IMR-90 (cell line): ENCODE measurements around the gene FOXP1. TPM values are rescaled to one million over a fixed set of nuclear protein-coding genes. Genes with fewer than 3 reads are reported as not detected.
A peak's percentile ranks its signal among the peaks of the same experiment; 100 is the strongest.

Experiments used
- ATAC-seq: fragments of 200-7000 bp; cut with Tn5 transposase; 2 replicates; pipeline ENCODE4 v1.9.1; 2020; ENCODE audit warnings: low read depth, mild to moderate bottlenecking, moderate library complexity
- BruUV-seq: library from RNA; stranded (reverse); fragments of 400-500 nt; replicated peaks from 2 replicates; lab custom pipeline; 2021; lab: Mats Ljungman, UMichigan
- CTCF ChIA-PET: fragments of 300-600 bp; formaldehyde crosslinking; extraction: SDS; loops from one replicate; lab custom pipeline; 2021; ENCODE audit warnings: antibody characterized with exemption; lab: Yijun Ruan, JAX
- POLR2A ChIA-PET: fragments of 300-600 bp; sonication (Branson Sonifier 250); formaldehyde crosslinking; loops from one replicate; lab custom pipeline; 2022; ENCODE audit warnings: antibody characterized with exemption; ENCODE audit not compliant: unreplicated experiment; lab: Charles Lee
- DNase-seq: peaks from one replicate; pipeline ENCODE4 v3.0.0; 2013
- H2AFZ ChIP-seq: replicated peaks from 2 replicates; pipeline ENCODE3; 2013; ENCODE audit warnings: low read length, mild to moderate bottlenecking; ENCODE audit not compliant: poor library complexity
- H2AK5ac ChIP-seq: 2 replicates; pipeline ENCODE4 v1.6.1; 2013; ENCODE audit warnings: low read depth, low read length, inconsistent platforms
- H2AK9ac ChIP-seq: replicated peaks from 2 replicates; pipeline ENCODE3; 2013; ENCODE audit warnings: mild to moderate bottlenecking, low read depth, low read length, moderate library complexity; ENCODE audit not compliant: poor library complexity
- H2BK120ac ChIP-seq: 2 replicates; pipeline ENCODE4 v1.6.1; 2013; ENCODE audit warnings: low read depth, low read length, inconsistent platforms
- H2BK15ac ChIP-seq: 3 replicates; pipeline ENCODE4 v1.6.1; 2013; ENCODE audit warnings: low read depth, low read length, inconsistent platforms
- H2BK20ac ChIP-seq: 2 replicates; pipeline ENCODE4 v1.6.1; 2013; ENCODE audit warnings: low read depth, mild to moderate bottlenecking, inconsistent platforms, low read length, moderate library complexity
- H2BK5ac ChIP-seq: 2 replicates; pipeline ENCODE4 v1.6.1; 2013; ENCODE audit warnings: mild to moderate bottlenecking, low read depth, low read length, inconsistent platforms; ENCODE audit not compliant: poor library complexity, severe bottlenecking
- H3K14ac ChIP-seq: replicated peaks from 2 replicates; pipeline ENCODE4 v1.6.1; 2013; ENCODE audit warnings: low read depth, low read length, inconsistent platforms
- H3K18ac ChIP-seq: 2 replicates; pipeline ENCODE4 v1.6.1; 2013; ENCODE audit warnings: low read depth, low read length, control low read depth
- H3K23ac ChIP-seq: 2 replicates; pipeline ENCODE4 v1.6.1; 2013; ENCODE audit warnings: low read depth, low read length, inconsistent platforms
- H3K27ac ChIP-seq: 2 replicates; pipeline ENCODE4 v1.5.1; 2013; ENCODE audit warnings: mild to moderate bottlenecking, control low read depth, low read length; ENCODE audit not compliant: insufficient read depth
- H3K27me3 ChIP-seq: 2 replicates; pipeline ENCODE4 v1.6.1; 2013; ENCODE audit warnings: low read length; ENCODE audit not compliant: control insufficient read depth, insufficient read depth
- H3K36me3 ChIP-seq: 2 replicates; pipeline ENCODE4 v1.6.1; 2013; ENCODE audit warnings: low read length, mixed read lengths; ENCODE audit not compliant: control insufficient read depth, insufficient read depth
- H3K4ac ChIP-seq: 2 replicates; pipeline ENCODE4 v1.6.1; 2013; ENCODE audit warnings: low read depth, low read length, inconsistent platforms
- H3K4me1 ChIP-seq: 2 replicates; pipeline ENCODE4 v1.6.1; 2013; ENCODE audit warnings: low read length, mixed read lengths; ENCODE audit not compliant: control insufficient read depth, insufficient read depth
- H3K4me2 ChIP-seq: 2 replicates; pipeline ENCODE4 v1.6.1; 2013; ENCODE audit warnings: low read depth, mild to moderate bottlenecking, control low read depth, low read length, moderate library complexity
- H3K4me3 ChIP-seq: 2 replicates; pipeline ENCODE4 v1.5.1; 2013; ENCODE audit warnings: low read depth, mild to moderate bottlenecking, control low read depth, low read length, moderate library complexity; ENCODE audit not compliant: insufficient read depth
- H3K56ac ChIP-seq: 2 replicates; pipeline ENCODE4 v1.6.1; 2013; ENCODE audit warnings: low read length, inconsistent platforms; ENCODE audit not compliant: insufficient read depth; ENCODE audit errors: extremely low read depth
- H3K79me1 ChIP-seq, 2 experiments: 2 replicates each; pipeline ENCODE4 v1.6.1; 2013; ENCODE audit warnings: low read length in 2 of 2, inconsistent platforms in 1 of 2, low read depth in 1 of 2
- H3K9ac ChIP-seq: 2 replicates; pipeline ENCODE4 v1.6.1; 2013; ENCODE audit warnings: low read depth, low read length, control low read depth
- H3K9me1 ChIP-seq: 2 replicates; pipeline ENCODE4 v1.6.1; 2013; ENCODE audit warnings: low read length, inconsistent platforms; ENCODE audit not compliant: insufficient read depth
- H3K9me3 ChIP-seq: 2 replicates; pipeline ENCODE4 v1.6.1; 2013; ENCODE audit warnings: low read length; ENCODE audit not compliant: control insufficient read depth, insufficient read depth
- H4K20me1 ChIP-seq: 2 replicates; pipeline ENCODE4 v1.6.1; 2013; ENCODE audit warnings: low read length, inconsistent platforms; ENCODE audit not compliant: insufficient read depth
- H4K5ac ChIP-seq: 2 replicates; pipeline ENCODE4 v1.6.1; 2013; ENCODE audit warnings: mild to moderate bottlenecking, low read depth, low read length, control low read depth
- H4K8ac ChIP-seq, 2 experiments: 2 replicates each; pipeline ENCODE4 v1.6.1; 2013; ENCODE audit warnings: low read depth in 2 of 2, low read length in 2 of 2, control low read depth in 1 of 2, inconsistent platforms in 1 of 2
- H4K91ac ChIP-seq: 2 replicates; pipeline ENCODE4 v1.6.1; 2013; ENCODE audit warnings: low read depth, low read length, inconsistent platforms; ENCODE audit not compliant: insufficient read depth
- CEBPB ChIP-seq: IDR thresholded peaks from 2 replicates; pipeline ENCODE4 v1.6.1; 2012; ENCODE audit warnings: low read depth, low read length, improper control_type of control experiment
- CHD1 ChIP-seq: IDR thresholded peaks from 2 replicates; pipeline ENCODE4 v1.6.1; 2012; ENCODE audit warnings: low read depth, low read length, improper control_type of control experiment
- FOS ChIP-seq: fragments of 150-350 bp; IDR thresholded peaks from 2 replicates; pipeline ENCODE4 v1.6.1; 2016; ENCODE audit warnings: low read depth, low read length
- MAZ ChIP-seq: IDR thresholded peaks from 2 replicates; pipeline ENCODE4 v1.6.1; 2012; ENCODE audit warnings: low read depth, mild to moderate bottlenecking, low read length, improper control_type of control experiment, moderate library complexity, borderline replicate concordance
- whole genome bisulfite sequencing, 2 experiments: methylation state at CpG; one replicate each; pipeline versions ENCODE4 v1.1.5 to v1.1.7; 2013; ENCODE audit warnings: missing lambda C conversion rate in 2 of 2; ENCODE audit not compliant: insufficient read length in 1 of 2; ENCODE audit errors: extremely low coverage in 2 of 2; 5-methylcytosine and 5-hydroxymethylcytosine counted together
- dilution Hi-C: fragments of 300-500 bp; cut with HindIII; formaldehyde crosslinking; loops from one replicate; pipeline ENCODE4 v1.14.3; 2018; ENCODE audit warnings: low sequenced_read_pairs; ENCODE audit not compliant: unreplicated experiment
- in situ Hi-C: fragments of 300-500 bp; cut with MboI; formaldehyde crosslinking; loops from 3 replicates; pipeline ENCODE4 v1.14.3; 2019; ENCODE audit warnings: low sequenced_read_pairs, inconsistent platforms, mixed read lengths
- intact Hi-C: fragments of 100-400 bp; cut with micrococcal nuclease; formaldehyde crosslinking; loops from 2 replicates; pipeline ENCODE4 v1.10.0; 2022
- polyA plus RNA-seq, 3 experiments: library from polyadenylated mRNA; depleted of rRNA; stranded (reverse); fragments of >200 nt; gene quantifications; 2 replicates each; pipeline ENCODE4 v1.2.3, GENCODE V29; 2012; ENCODE audit warnings: low replicate concordance in 1 of 3
- total RNA-seq: library from RNA; depleted of rRNA; stranded (reverse); fragments of >200 nt; gene quantifications from 2 replicates; pipeline ENCODE4 v1.2.3, GENCODE V29; 2012

Gene FOXP1
- total and polyA plus RNA-seq, 2 of the 4 experiments (the other 2 are of a cell fraction), result 37.0 to 132 TPM

DNA sequence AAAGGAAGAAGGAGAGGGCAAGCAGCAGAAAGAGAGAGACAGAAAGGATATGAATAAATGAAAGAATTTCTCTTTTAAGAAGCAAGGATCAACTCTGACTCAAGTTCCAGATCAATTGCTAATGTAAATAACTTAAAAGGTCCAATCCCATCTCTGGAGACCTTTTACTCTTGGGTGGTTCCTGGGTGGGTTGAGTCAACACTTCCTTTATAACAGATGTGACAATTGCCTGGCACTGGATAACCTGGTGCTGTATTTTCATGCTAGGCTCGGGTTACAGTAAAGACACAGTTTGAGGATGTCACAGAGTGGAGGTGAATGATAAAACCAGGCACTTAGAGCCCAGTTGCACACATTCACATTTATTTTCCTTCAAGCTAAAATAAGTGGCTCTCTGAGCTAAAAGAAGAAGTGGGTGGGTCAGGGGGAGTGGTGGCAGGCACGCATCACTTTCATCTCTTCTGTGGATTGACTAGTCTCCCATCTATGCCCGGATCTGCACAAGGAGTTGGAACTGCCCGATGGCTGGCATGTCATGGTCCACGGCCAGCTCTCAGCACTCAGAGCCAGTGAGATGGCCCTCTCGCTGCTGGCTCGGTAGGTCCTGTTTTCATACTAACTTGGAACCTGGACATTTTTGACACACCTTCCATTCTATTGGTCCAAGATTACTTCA, 465.8 kb downstream of the FOXP1 start (continued):
- no peak for TF ChIP-seq CHD1

DNA sequence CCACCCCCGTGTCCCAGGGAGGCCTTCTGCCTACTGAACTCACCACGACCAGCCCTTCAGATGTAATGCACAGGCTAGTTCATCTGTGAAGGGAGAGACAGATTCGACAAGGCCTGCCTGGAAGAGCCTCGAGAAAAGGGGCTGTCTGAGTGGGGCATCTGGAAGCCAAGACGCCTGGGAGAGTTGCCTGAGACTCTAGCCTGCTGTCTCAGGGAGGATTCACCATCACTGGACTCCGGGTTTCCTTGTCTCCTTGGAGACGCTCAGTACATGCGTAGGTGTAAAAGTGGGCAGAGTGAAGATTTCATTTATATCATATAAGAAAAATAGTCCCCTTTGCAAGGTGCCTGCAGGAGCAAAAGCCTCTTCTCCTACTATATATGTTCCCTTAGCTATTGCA, 468.9 kb downstream of the FOXP1 start:
- no TSS peak for BruUV-seq
- Histone ChIP-seq H2BK120ac (no peak overlapping the region), H2AFZ (no peak overlapping the region), H3K18ac (no peak overlapping the region), H3K9me3 (no peaks in the 10 kb centered on the region), H3K23ac (no peak overlapping the region), H4K20me1 (no peaks in the 10 kb centered on the region), H4K91ac (no peak overlapping the region), H4K8ac (no peak overlapping the region; a peak in 1 of 4 replicates), H3K56ac (no peak overlapping the region), H3K4me1 (peaks cover 17% of the 10 kb centered on the region), H4K5ac (no peak overlapping the region), H3K9me1 (peaks cover 15% of the 10 kb centered on the region), H3K4me2 (no peak overlapping the region), H3K9ac (no peak overlapping the region), H2AK5ac (no peak overlapping the region), H3K27ac (no peak overlapping the region), H3K27me3 (no peaks in the 10 kb centered on the region), H3K4ac (no peak overlapping the region), H2BK5ac (no peak overlapping the region), H3K4me3 (no peak overlapping the region), H2BK20ac (peak overlapping the region; percentile 23; the same call in 1 of the 2 replicates), H3K79me1 (peaks cover 34 to 73% of the 10 kb centered on the region in 2 experiments), H3K36me3 (peaks cover 11% of the 10 kb centered on the region), H2BK15ac (no peak overlapping the region), H3K14ac (no peak overlapping the region), H2AK9ac (no peak overlapping the region)
- dilution Hi-C loops (no loop called here), intact Hi-C loops (no loop called here), in situ Hi-C loops (no loop called here)
- POLR2A ChIA-PET, result no interaction called here
- no CpG with 5 or more reads among the region's 8 CpGs for WGBS, 2 experiments
- TF ChIP-seq FOS (no peak), CEBPB (no peak), MAZ (no peak)
- DNase-seq, result no peak
- no peak for ATAC-seq
- CTCF ChIA-PET, result no interaction called here
